H1 (cell line): ENCODE measurements around the gene PHEX.

Experiments
- BACH1 ChIP-seq: IDR thresholded peaks from 2 replicates; pipeline ENCODE4 v1.6.1; 2012; ENCODE audit warnings: low read length, improper control_type of control experiment
- CEBPB ChIP-seq: IDR thresholded peaks from 2 replicates; pipeline ENCODE4 v1.6.1; 2012; ENCODE audit warnings: low read depth, low read length
- CREB1 ChIP-seq: IDR thresholded peaks from 2 replicates; pipeline ENCODE4 v1.6.1; 2012; ENCODE audit warnings: inconsistent platforms
- CTCF ChIP-seq, 3 experiments: IDR thresholded peaks; 1 replicate in 2 of 3; 2 replicates in 1 of 3; pipeline versions ENCODE4 v1.5.1 to v1.6.1; 2011; ENCODE audit warnings: low read length in 3 of 3, mild to moderate bottlenecking in 3 of 3, inconsistent platforms in 2 of 3, low read depth in 1 of 3, moderate library complexity in 1 of 3; ENCODE audit not compliant: insufficient read depth in 1 of 3; ENCODE audit errors: control extremely low read depth in 1 of 3
- POLR2A ChIP-seq, 2 experiments: IDR thresholded peaks; 1 replicate in 1 of 2; 2 replicates in 1 of 2; pipeline ENCODE4 v1.6.1; 2011; ENCODE audit warnings: low read depth in 2 of 2, low read length in 2 of 2, mild to moderate bottlenecking in 2 of 2; ENCODE audit errors: control extremely low read depth in 1 of 2
- POLR2AphosphoS5 ChIP-seq: IDR thresholded peaks from 2 replicates; pipeline ENCODE4 v1.6.1; 2011; ENCODE audit warnings: low read depth, low read length
- RXRA ChIP-seq: IDR thresholded peaks from 2 replicates; pipeline ENCODE4 v1.6.1; 2011; ENCODE audit warnings: low read depth, mild to moderate bottlenecking, low read length, moderate library complexity; ENCODE audit not compliant: insufficient read depth
- SUZ12 ChIP-seq: fragments of 200-600 bp; sonication (generic); IDR thresholded peaks from 2 replicates; pipeline ENCODE4 v1.6.1; 2012; ENCODE audit warnings: mild to moderate bottlenecking, inconsistent platforms, low read length, moderate library complexity, mixed read lengths
- TAF1 ChIP-seq: IDR thresholded peaks from 2 replicates; pipeline ENCODE4 v1.6.1; 2011; ENCODE audit warnings: mild to moderate bottlenecking, low read depth, low read length
- TBP ChIP-seq: IDR thresholded peaks from 2 replicates; pipeline ENCODE4 v1.6.1; 2011; ENCODE audit warnings: low read depth, low read length, improper control_type of control experiment
- TEAD4 ChIP-seq: IDR thresholded peaks from 2 replicates; pipeline ENCODE4 v1.6.1; 2012; ENCODE audit warnings: low read depth, low read length, inconsistent platforms, mixed read lengths
- TF ChIP-seq, protein P1 (sequence below): IDR thresholded peaks from 2 replicates; pipeline ENCODE4 v1.6.1; 2011; ENCODE audit warnings: low read length, improper control_type of control experiment

- TF ChIP-seq TEAD4 (no peak), CREB1 (no peak), POLR2A (IDR thresholded peaks at IDR 0.05; ENCODE audit: control extremely low read depth in 1 of 2, low read depth in 2 of 2, low read length in 2 of 2) (no peak), TBP (no peak), CTCF (IDR thresholded peaks at IDR 0.05; ENCODE audit: control extremely low read depth in 1 of 3, insufficient read depth in 1 of 3, low read depth in 1 of 3, low read length in 3 of 3) (no peak), SUZ12 (no peak), RXRA (no peak), POLR2AphosphoS5 (no peak), TAF1 (no peak), BACH1 (no peak), CEBPB (no peak)
- TF ChIP-seq, protein P1, sequence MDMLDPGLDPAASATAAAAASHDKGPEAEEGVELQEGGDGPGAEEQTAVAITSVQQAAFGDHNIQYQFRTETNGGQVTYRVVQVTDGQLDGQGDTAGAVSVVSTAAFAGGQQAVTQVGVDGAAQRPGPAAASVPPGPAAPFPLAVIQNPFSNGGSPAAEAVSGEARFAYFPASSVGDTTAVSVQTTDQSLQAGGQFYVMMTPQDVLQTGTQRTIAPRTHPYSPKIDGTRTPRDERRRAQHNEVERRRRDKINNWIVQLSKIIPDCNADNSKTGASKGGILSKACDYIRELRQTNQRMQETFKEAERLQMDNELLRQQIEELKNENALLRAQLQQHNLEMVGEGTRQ = no peak
These were observed 131.2 kb downstream of the PHEX start for GRCh38 chrX:22163326-22163725.
